H1 (cell line): ENCODE results near the gene SLC16A6. TPM values are rescaled to one million over a fixed set of nuclear protein-coding genes. Genes with fewer than 3 reads are reported as not detected.

Experiments used
- CREB1 ChIP-seq: IDR thresholded peaks from 2 replicates; pipeline ENCODE4 v1.6.1; 2012; ENCODE audit warnings: inconsistent platforms
- polyA plus RNA-seq, 7 experiments: library from polyadenylated mRNA; depleted of rRNA in 3 of 7; stranded (reverse) in 5 of 7; unstranded in 2 of 7; fragments of >200 nt in 5 of 7; fragments of 200-250 nt in 2 of 7; gene quantifications; 1 replicate in 5 of 7; 2 replicates in 1 of 7; 4 replicates in 1 of 7; pipeline versions ENCODE4 v1.2.1 to v1.2.3, GENCODE V29; 2011 to 2013; ENCODE audit warnings: missing spikeins in 2 of 7, mixed read lengths in 2 of 7
- total RNA-seq: library from RNA; stranded (reverse); fragmentation: NEBNext Ultra II Directional; extraction: Animal tissue kit (Norgen Biotek cat#: 25700); gene quantifications from 2 replicates; pipeline ENCODE4 v1.2.1, GENCODE V29; 2021

Gene SLC16A6
- total and polyA plus RNA-seq, 2 of the 8 experiments (the other 6 are each of a cell fraction or from before 2014, with no cell fraction given) = 0.17 to 0.22 TPM

DNA sequence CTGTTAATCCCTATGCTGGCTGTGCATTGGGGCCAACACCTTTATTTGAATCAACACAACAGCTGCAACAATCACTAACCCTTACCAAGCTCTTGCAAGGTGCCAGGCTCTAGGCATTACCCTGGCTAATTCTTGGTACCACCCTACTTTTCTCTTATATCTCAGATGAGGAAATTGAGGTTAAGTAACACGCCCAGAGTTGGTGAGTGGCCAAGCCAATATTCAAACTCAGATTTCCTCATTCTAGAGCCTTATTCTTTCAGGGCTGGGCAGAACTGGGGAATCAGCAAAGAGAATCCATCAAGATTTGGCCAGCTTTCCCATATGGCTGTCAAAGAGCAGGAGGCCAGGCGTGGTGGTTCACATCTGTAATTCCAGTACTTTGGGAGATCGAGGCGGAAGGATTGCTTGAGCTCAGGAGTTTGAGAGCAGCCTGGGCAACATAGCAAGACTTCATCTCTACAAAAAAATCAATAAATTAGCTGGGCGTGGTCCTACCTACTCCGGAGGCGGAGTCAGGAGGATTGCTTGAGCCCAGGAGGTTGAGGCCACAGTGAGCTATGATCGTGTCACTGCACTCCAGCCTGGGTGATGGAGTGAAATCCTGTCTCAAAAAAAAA is 24.1 kb upstream of the SLC16A6 start (continued):
- no peak for TF ChIP-seq CREB1
